ENCODE data around the gene REXO2. TPM values are rescaled to one million over a fixed set of nuclear protein-coding genes. Genes with fewer than 3 reads are reported as not detected.

Gene REXO2
- total RNA-seq, 1 experiment from 2014 or later: 126 TPM

DNA sequence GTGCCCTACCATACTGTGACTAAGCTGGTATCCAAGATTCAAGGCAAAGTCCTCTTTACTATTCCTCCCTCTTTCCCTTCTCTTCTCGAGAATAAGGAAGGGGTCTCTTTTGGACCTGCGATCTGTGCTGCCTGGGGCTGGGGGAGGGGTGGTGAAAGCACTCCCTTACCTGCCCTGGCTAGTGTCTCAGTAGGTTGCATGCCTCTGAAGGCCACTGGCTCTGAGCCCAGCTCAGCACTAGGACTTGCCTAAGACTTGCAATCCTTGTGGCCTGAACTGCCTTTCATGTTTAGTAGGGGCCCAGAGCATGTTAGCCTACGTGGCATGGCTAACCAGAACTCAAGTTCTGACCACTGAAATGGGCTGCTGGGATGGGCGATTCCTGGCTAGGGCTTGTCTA lies 13.0 kb upstream of the REXO2 start:
- ChIA-PET CTCF (interaction anchor here (0.6 to 1.2 kb wide), 4 partner anchors 14 to 86 kb away, joined by 3 to 5 read pairs (median 4); no protein-coding TSS in a partner anchor), POLR2A (interaction anchor here (0.9 to 2.2 kb wide), 6 partner anchors 9 to 27 kb away, joined by 3 to 10 read pairs (median 4); partner anchors contain the start of gene REXO2)
- no TSS peak for BruUV-seq (replicated peaks)
- no peaks in the 10 kb centered on the region for H3K4me1 Mint-ChIP-seq (ENCODE audit: insufficient read depth, unreplicated experiment)
- H3K9me3 Mint-ChIP-seq (ENCODE audit: unreplicated experiment): no peaks in the 10 kb centered on the region
- intact Hi-C loops (cut with micrococcal nuclease): no loop called here
- no peak overlapping the region for H3K27ac Mint-ChIP-seq (ENCODE audit: low read depth, unreplicated experiment)
- TF ChIP-seq, protein P1, sequence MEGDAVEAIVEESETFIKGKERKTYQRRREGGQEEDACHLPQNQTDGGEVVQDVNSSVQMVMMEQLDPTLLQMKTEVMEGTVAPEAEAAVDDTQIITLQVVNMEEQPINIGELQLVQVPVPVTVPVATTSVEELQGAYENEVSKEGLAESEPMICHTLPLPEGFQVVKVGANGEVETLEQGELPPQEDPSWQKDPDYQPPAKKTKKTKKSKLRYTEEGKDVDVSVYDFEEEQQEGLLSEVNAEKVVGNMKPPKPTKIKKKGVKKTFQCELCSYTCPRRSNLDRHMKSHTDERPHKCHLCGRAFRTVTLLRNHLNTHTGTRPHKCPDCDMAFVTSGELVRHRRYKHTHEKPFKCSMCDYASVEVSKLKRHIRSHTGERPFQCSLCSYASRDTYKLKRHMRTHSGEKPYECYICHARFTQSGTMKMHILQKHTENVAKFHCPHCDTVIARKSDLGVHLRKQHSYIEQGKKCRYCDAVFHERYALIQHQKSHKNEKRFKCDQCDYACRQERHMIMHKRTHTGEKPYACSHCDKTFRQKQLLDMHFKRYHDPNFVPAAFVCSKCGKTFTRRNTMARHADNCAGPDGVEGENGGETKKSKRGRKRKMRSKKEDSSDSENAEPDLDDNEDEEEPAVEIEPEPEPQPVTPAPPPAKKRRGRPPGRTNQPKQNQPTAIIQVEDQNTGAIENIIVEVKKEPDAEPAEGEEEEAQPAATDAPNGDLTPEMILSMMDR (IDR thresholded peaks at IDR 0.05; ENCODE audit: unreplicated experiment): no peak
- H3K4me3 Mint-ChIP-seq (ENCODE audit: unreplicated experiment): no peak overlapping the region
- DNase-seq (ENCODE audit: unreplicated experiment): peak; percentile 34
- H3K27me3 Mint-ChIP-seq (ENCODE audit: insufficient read depth, unreplicated experiment): no peaks in the 10 kb centered on the region
- no peaks in the 10 kb centered on the region for H3K36me3 Mint-ChIP-seq (ENCODE audit: insufficient read depth, unreplicated experiment)

DNA sequence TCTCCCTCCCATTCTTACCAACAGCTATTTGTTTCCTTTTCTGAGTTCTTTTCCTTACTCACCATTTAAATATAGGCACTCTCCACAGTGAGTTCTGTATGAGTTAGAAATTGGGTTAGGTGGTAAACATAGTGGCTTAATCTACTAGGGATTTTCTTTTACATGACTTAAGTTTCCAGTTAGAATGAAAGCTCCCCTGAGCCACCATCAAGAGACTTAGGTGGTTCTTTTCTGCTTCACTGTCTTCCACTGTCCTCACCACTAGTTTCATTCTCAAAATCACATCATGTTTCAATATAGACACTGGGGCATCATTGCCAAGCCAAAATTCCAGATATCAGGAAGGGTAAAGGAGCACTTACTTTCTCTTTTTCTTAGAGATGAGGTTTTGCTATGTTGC lies 9.0 kb upstream of the REXO2 start:
- no TSS peak for BruUV-seq (replicated peaks)
- intact Hi-C loops (cut with micrococcal nuclease): no loop called here
- H3K27ac Mint-ChIP-seq (ENCODE audit: low read depth, unreplicated experiment): no peak overlapping the region
- no peaks in the 10 kb centered on the region for H3K27me3 Mint-ChIP-seq (ENCODE audit: insufficient read depth, unreplicated experiment)
- H3K36me3 Mint-ChIP-seq (ENCODE audit: insufficient read depth, unreplicated experiment): no peaks in the 10 kb centered on the region
- no peaks in the 10 kb centered on the region for H3K4me1 Mint-ChIP-seq (ENCODE audit: insufficient read depth, unreplicated experiment)
- no peak for DNase-seq (ENCODE audit: unreplicated experiment)
- ChIA-PET CTCF (interaction anchor here (0.6 kb wide), 1 partner anchor 109 kb away, joined by 4 read pairs; no protein-coding TSS in a partner anchor), POLR2A (interaction anchor here (0.6 to 1.4 kb wide), 4 partner anchors 9 to 31 kb away, joined by 3 to 5 read pairs (median 4); partner anchors contain the start of gene REXO2)
- H3K4me3 Mint-ChIP-seq (ENCODE audit: unreplicated experiment): no peak overlapping the region
- TF ChIP-seq, protein P1 (IDR thresholded peaks at IDR 0.05; ENCODE audit: unreplicated experiment): no peak
- no peaks in the 10 kb centered on the region for H3K9me3 Mint-ChIP-seq (ENCODE audit: unreplicated experiment)

DNA sequence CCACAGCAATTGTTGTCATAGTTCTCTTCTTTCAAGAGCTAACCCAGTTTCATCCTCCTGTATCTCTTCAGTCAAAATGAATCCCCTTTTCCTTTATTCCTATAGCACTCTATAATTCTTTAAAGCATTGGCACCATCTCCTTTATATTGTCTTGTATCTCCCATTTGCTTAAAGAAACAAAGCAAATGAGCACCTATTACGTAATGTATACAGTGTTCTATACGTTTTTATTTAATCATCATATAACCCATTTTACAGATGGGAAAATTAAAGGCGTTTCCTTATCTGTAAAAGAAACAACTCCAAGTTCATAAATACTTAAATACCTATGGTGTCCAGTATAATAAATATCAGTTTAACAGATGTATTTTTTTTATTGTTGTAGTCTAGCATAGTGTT lies 6.4 kb upstream of the REXO2 start:
- no TSS peak for BruUV-seq (replicated peaks)
- no peaks in the 10 kb centered on the region for H3K27me3 Mint-ChIP-seq (ENCODE audit: insufficient read depth, unreplicated experiment)
- TF ChIP-seq, protein P1 (IDR thresholded peaks at IDR 0.05; ENCODE audit: unreplicated experiment): no peak
- H3K4me3 Mint-ChIP-seq (ENCODE audit: unreplicated experiment): no peak overlapping the region
- H3K9me3 Mint-ChIP-seq (ENCODE audit: unreplicated experiment): no peaks in the 10 kb centered on the region
- H3K36me3 Mint-ChIP-seq (ENCODE audit: insufficient read depth, unreplicated experiment): no peaks in the 10 kb centered on the region
- intact Hi-C loops (cut with micrococcal nuclease): no loop called here
- no peak for DNase-seq (ENCODE audit: unreplicated experiment)
- POLR2A ChIA-PET: no interaction called here
- H3K4me1 Mint-ChIP-seq (ENCODE audit: insufficient read depth, unreplicated experiment): no peaks in the 10 kb centered on the region
- H3K27ac Mint-ChIP-seq (ENCODE audit: low read depth, unreplicated experiment): no peak overlapping the region
- CTCF ChIA-PET: no interaction called here

DNA sequence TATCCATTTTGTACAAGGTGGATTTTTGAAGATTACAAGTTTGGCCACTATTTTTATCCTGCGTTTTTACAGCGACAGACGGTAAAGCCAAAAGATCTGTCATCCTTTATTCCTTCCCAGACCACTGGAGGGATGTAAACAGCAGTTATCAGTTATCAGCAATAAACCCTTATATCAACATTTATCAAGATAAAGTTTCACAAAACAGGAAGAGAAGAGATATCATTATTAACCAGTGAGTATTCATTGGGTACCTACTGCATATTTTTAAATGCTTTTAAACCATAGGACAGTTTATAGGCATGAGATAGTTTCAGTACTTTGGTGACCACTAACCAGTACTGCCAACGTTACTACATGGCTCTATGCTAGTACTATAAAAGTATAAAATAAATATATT lies 5.9 kb upstream of the REXO2 start:
- no TSS peak for BruUV-seq (replicated peaks)
- no peak overlapping the region for H3K4me3 Mint-ChIP-seq (ENCODE audit: unreplicated experiment)
- ChIA-PET POLR2A (no interaction called here), CTCF (no interaction called here)
- no peaks in the 10 kb centered on the region for H3K36me3 Mint-ChIP-seq (ENCODE audit: insufficient read depth, unreplicated experiment)
- no peaks in the 10 kb centered on the region for H3K27me3 Mint-ChIP-seq (ENCODE audit: insufficient read depth, unreplicated experiment)
- H3K27ac Mint-ChIP-seq (ENCODE audit: low read depth, unreplicated experiment): no peak overlapping the region
- no peaks in the 10 kb centered on the region for H3K4me1 Mint-ChIP-seq (ENCODE audit: insufficient read depth, unreplicated experiment)
- H3K9me3 Mint-ChIP-seq (ENCODE audit: unreplicated experiment): no peaks in the 10 kb centered on the region
- intact Hi-C loops (cut with micrococcal nuclease): no loop called here
- TF ChIP-seq, protein P1 (IDR thresholded peaks at IDR 0.05; ENCODE audit: unreplicated experiment): no peak
- no peak for DNase-seq (ENCODE audit: unreplicated experiment)

Measured in MCF 10A (cell line).